DND-41 (cell line): ENCODE results near the gene CAMK2N1.

Experiments used
- EZH2 ChIP-seq: IDR thresholded peaks from 3 replicates; pipeline ENCODE4 v1.6.1; 2012; ENCODE audit warnings: borderline replicate concordance, low read depth, mild to moderate bottlenecking, moderate library complexity, low read length, inconsistent platforms; ENCODE audit not compliant: severe bottlenecking
- TF ChIP-seq, protein P1 (sequence below): IDR thresholded peaks from 2 replicates; pipeline ENCODE4 v1.5.1; 2012; ENCODE audit warnings: borderline replicate concordance, low read length, moderate library complexity, mild to moderate bottlenecking; ENCODE audit not compliant: poor library complexity, severe bottlenecking; ENCODE audit errors: extremely low read depth

DNA sequence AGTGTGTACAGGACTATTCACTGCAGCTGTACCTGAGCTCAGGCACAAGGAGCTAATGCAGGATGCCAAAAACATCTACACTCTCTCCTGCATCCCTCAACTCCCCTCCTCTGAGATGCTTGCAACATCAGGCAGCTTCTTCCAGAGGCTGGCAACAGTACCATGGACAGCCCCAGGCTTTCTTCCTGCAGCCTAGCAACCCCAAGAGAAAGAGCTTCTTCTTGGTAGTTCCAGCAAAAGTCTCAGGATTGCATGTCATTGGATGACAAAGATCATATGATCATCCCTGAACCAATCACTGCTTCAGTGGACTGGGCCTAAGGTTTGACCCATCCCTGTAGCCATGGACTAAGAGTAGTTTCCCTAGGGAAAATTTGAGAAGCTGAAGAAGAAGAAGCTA, 46.7 kb downstream of the CAMK2N1 start:
- TF ChIP-seq, protein P1, sequence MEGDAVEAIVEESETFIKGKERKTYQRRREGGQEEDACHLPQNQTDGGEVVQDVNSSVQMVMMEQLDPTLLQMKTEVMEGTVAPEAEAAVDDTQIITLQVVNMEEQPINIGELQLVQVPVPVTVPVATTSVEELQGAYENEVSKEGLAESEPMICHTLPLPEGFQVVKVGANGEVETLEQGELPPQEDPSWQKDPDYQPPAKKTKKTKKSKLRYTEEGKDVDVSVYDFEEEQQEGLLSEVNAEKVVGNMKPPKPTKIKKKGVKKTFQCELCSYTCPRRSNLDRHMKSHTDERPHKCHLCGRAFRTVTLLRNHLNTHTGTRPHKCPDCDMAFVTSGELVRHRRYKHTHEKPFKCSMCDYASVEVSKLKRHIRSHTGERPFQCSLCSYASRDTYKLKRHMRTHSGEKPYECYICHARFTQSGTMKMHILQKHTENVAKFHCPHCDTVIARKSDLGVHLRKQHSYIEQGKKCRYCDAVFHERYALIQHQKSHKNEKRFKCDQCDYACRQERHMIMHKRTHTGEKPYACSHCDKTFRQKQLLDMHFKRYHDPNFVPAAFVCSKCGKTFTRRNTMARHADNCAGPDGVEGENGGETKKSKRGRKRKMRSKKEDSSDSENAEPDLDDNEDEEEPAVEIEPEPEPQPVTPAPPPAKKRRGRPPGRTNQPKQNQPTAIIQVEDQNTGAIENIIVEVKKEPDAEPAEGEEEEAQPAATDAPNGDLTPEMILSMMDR: no peak
- TF ChIP-seq EZH2: no peak
